Breast epithelium (tissue), 4 donors: ENCODE measurements around the gene NNMT. TPM values are rescaled to one million over a fixed set of nuclear protein-coding genes. Genes with fewer than 3 reads are reported as not detected.
"Not testable (repeated sequence)": the region's sequence is repeated elsewhere in the genome, so short reads cannot be mapped to it uniquely, and the experiment has no call there.

Experiments
- DNase-seq, 2 donors: peaks; one replicate each; pipeline ENCODE4 v3.0.0-alpha.2; 2019; ENCODE audit warnings: low spot score in 2 of 2
- H3K27ac ChIP-seq, 2 donors: fragments of 200-600 bp; sonication (generic) in 1 of 2; one replicate each; pipeline ENCODE4 v1.5.1; 2016 to 2019; ENCODE audit warnings: mild to moderate bottlenecking in 1 of 2
- H3K27me3 ChIP-seq, 2 donors: fragments of 200-600 bp; sonication (generic) in 1 of 2; one replicate each; pipeline versions ENCODE4 v1.5.1 to v1.6.0; 2017 to 2019; ENCODE audit warnings: control low read depth in 1 of 2, mild to moderate bottlenecking in 1 of 2
- H3K36me3 ChIP-seq: fragments of 200-600 bp; one replicate; pipeline ENCODE4 v1.5.1; 2019
- H3K4me1 ChIP-seq, 2 donors: fragments of 200-600 bp; sonication (generic); one replicate each; pipeline ENCODE4 v1.5.1; 2016 to 2019; ENCODE audit warnings: control low read depth in 1 of 2
- H3K4me3 ChIP-seq, 3 donors: fragments of 200-600 bp; sonication (generic); 1 replicate in 2 of 3; 2 replicates in 1 of 3; pipeline ENCODE4 v1.5.1; 2016 to 2019; ENCODE audit warnings: mild to moderate bottlenecking in 3 of 3, moderate library complexity in 2 of 3
- H3K9me3 ChIP-seq, 2 donors: fragments of 200-600 bp; sonication (generic) in 1 of 2; one replicate each; pipeline ENCODE4 v1.5.1; 2016 to 2019; ENCODE audit warnings: control low read depth in 1 of 2
- POLR2A ChIP-seq: fragments of 450-650 bp; IDR thresholded peaks from one replicate; pipeline ENCODE4 v1.6.1; 2016; ENCODE audit warnings: antibody characterized with exemption, mild to moderate bottlenecking, moderate library complexity
- POLR2AphosphoS5 ChIP-seq, 3 donors: sonication (generic); formaldehyde crosslinking; IDR thresholded peaks; one replicate each; pipeline ENCODE4 v1.6.1; 2017; ENCODE audit warnings: antibody characterized with exemption in 3 of 3
- intact Hi-C: fragments of 100-400 bp; cut with DNase I; formaldehyde crosslinking; loops from one replicate; pipeline ENCODE4 v1.15.1; 2023; ENCODE audit warnings: low total_unique reads
- total RNA-seq, 3 donors: library from RNA; depleted of rRNA; stranded (reverse); fragments of >200 nt; gene quantifications; one replicate each; pipeline ENCODE4 v1.1.0, GENCODE V29; 2016
- TF ChIP-seq, protein P1 (sequence below), 3 donors: fragments of 450-650 bp; IDR thresholded peaks; one replicate each; pipeline ENCODE4 v1.5.1; 2016 to 2017; ENCODE audit warnings: antibody characterized with exemption in 3 of 3, mild to moderate bottlenecking in 3 of 3, moderate library complexity in 3 of 3

The NNMT gene
- total RNA-seq, 3 donors from 2014 or later, result 987 to 2,750 (median 1,078) TPM

DNA sequence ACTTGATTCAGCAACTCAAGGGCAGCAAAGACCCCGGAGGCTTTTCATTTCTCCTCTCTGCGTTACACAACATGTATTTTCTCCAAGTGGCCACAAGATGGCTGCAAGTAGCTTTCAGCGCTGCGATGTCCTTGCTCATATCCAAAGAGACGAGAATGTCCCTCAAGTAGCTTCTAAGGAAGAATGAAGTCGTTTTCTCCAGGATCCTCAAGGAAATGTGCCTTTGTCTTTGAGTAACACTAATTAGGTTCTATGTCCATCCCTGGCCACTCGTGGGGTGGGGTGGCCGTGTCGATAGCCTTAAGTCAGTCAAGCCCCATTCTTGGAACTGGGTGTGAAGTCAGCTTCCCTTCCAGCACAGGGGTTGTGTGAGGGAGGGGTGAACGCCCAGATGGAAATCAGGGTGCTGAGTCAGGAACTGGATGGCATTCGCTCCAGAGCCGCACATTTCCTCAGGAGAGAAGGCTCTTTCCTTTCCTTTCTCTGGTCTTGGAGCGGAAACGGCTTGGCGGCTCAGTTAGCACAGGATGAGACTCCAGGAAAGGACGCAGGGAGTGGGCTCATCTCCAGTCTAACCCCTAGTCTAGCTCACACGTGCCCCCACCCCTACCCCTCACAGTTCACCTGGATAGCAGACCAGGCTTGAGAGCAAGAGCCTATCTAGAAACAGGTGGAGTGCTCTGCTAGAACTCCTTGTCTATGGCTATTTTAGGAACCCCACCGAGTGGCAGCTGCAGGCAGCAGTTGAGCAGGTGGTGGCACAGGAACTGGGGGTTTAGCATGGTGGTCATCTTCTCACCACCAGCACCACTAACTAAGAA is 44.3 kb downstream of the NNMT start:
- no peak for DNase-seq
- H3K4me1 ChIP-seq, result peaks cover 0 to 5% of the 10 kb centered on the region in 2 donors
- H3K27me3 ChIP-seq, result no peaks in the 10 kb centered on the region
- no peaks in the 10 kb centered on the region for H3K9me3 ChIP-seq
- TF ChIP-seq POLR2AphosphoS5 (IDR thresholded peaks at IDR 0.05), result peak in 2 of 3 donors; percentile 2 to 24
- TF ChIP-seq POLR2A, result no peak
- TF ChIP-seq, protein P1, sequence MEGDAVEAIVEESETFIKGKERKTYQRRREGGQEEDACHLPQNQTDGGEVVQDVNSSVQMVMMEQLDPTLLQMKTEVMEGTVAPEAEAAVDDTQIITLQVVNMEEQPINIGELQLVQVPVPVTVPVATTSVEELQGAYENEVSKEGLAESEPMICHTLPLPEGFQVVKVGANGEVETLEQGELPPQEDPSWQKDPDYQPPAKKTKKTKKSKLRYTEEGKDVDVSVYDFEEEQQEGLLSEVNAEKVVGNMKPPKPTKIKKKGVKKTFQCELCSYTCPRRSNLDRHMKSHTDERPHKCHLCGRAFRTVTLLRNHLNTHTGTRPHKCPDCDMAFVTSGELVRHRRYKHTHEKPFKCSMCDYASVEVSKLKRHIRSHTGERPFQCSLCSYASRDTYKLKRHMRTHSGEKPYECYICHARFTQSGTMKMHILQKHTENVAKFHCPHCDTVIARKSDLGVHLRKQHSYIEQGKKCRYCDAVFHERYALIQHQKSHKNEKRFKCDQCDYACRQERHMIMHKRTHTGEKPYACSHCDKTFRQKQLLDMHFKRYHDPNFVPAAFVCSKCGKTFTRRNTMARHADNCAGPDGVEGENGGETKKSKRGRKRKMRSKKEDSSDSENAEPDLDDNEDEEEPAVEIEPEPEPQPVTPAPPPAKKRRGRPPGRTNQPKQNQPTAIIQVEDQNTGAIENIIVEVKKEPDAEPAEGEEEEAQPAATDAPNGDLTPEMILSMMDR (IDR thresholded peaks at IDR 0.05), result peak; percentile 58 to 87 (median 82)
- H3K27ac ChIP-seq, result peak overlapping the region; percentile 11 to 13
- peak overlapping the region; percentile 18 to 49 (median 20) for H3K4me3 ChIP-seq
- intact Hi-C loops, result loop anchor here (10.0 kb wide), 1 partner anchor 1614 kb away; no protein-coding TSS in a partner anchor
- no peaks in the 10 kb centered on the region for H3K36me3 ChIP-seq

DNA sequence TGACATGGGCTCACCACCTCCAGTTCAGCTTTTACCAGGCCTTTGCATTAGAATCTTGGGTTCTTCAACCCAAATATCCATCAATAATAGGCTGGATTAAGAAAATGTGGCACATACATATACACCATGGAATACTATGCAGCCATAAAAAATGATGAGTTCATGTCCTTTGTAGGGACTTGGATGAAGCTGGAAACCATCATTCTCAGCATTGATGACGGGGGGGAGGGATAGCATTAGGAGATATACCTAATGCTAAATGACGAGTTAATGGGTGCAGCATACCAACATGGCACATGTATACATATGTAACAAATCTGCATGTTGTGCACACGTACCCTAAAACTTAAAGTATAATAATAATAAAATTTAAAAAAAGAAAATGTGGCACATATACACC is 45.5 kb downstream of the NNMT start:
- intact Hi-C loops, result loop anchor here (10.0 kb wide), 1 partner anchor 1613 kb away; no protein-coding TSS in a partner anchor
- H3K36me3 ChIP-seq, H3K4me3 ChIP-seq, H3K27me3 ChIP-seq, DNase-seq, H3K27ac ChIP-seq, H3K4me1 ChIP-seq, H3K9me3 ChIP-seq: not testable (repeated sequence)

DNA sequence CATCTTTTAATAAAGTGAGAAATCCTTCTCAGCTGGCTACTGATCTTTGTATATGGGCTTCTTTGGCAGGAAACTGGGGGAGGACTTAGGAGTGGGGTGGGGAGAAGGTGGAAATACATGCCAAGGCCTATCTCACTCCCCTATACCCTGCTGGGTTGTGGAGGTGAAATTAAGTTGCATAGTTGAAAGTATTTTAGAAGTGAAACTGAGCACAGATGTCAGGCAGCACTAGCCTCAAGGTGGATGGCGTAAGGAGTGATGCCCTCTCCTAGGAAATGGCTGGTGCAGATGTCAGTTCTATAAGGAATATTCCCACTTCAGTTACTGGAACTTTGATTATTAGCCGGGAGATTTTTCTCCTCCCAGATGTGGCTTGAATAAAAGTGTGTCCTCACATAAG is 46.3 kb downstream of the NNMT start:
- no peaks in the 10 kb centered on the region for H3K36me3 ChIP-seq
- H3K9me3 ChIP-seq, result no peaks in the 10 kb centered on the region
- TF ChIP-seq, protein P1 (IDR thresholded peaks at IDR 0.05), result no peak
- TF ChIP-seq POLR2AphosphoS5 (IDR thresholded peaks at IDR 0.05), result no peak
- DNase-seq, result no peak
- no peak overlapping the region for H3K4me3 ChIP-seq
- intact Hi-C loops, result loop anchor here (10.0 kb wide), 1 partner anchor 1612 kb away; no protein-coding TSS in a partner anchor
- H3K4me1 ChIP-seq, result peaks cover 0 to 5% of the 10 kb centered on the region in 2 donors
- no peaks in the 10 kb centered on the region for H3K27me3 ChIP-seq
- H3K27ac ChIP-seq, result no peak overlapping the region

DNA sequence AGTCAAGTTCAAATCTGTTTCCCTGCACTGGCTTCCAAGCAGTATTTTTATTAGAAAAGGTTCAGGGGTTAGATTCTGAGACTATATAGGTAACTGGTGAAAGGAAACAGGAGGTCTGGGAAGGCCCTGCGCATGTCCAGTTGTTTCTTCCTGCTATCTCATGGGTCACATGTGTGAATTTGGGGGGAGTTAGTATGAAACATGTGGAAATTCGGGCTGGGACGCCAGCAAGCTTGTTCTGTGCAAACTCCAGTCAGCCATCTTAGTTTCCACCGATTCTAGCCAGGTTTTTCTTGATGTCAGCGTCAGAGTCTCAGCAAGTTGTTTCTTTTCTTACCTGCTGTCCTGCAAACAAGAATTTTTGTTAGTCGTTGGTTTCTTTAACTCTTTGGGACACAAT is 46.8 kb downstream of the NNMT start:
- peaks cover 0 to 5% of the 10 kb centered on the region in 2 donors for H3K4me1 ChIP-seq
- intact Hi-C loops, result loop anchor here (10.0 kb wide), 1 partner anchor 1612 kb away; no protein-coding TSS in a partner anchor
- H3K27ac ChIP-seq, result no peak overlapping the region
- H3K27me3 ChIP-seq, result no peaks in the 10 kb centered on the region
- DNase-seq, result no peak
- TF ChIP-seq, protein P1 (IDR thresholded peaks at IDR 0.05), result no peak
- TF ChIP-seq POLR2A, result no peak
- H3K9me3 ChIP-seq, result no peaks in the 10 kb centered on the region
- H3K4me3 ChIP-seq, result no peak overlapping the region
- no peaks in the 10 kb centered on the region for H3K36me3 ChIP-seq

DNA sequence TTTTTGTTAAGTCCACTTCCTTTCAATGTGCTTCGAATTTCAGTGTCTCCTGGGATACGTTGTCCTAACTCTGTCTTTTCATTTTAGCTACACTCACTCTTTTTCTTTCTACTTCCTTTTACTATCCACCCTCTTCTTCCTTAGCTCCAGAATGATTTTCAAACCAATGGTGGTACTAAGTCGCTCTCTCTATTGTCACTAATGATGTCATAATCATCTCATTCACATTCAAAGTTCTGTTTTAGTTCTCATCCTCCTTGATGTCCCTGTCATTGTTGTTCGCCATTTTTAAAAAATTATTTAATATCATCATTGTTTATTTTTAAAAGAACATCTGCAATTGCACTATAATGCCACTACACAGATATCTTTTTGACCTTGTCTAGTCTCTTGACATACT is 47.3 kb downstream of the NNMT start:
- no peak for DNase-seq
- Histone ChIP-seq H3K4me3 (no peak overlapping the region), H3K4me1 (peaks cover 0 to 5% of the 10 kb centered on the region in 2 donors), H3K27ac (no peak overlapping the region), H3K36me3 (no peaks in the 10 kb centered on the region), H3K9me3 (no peaks in the 10 kb centered on the region), H3K27me3 (no peaks in the 10 kb centered on the region)
- TF ChIP-seq POLR2A (no peak), POLR2AphosphoS5 (IDR thresholded peaks at IDR 0.05) (no peak)
- TF ChIP-seq, protein P1 (IDR thresholded peaks at IDR 0.05), result no peak
- intact Hi-C loops, result loop anchor here (10.0 kb wide), 1 partner anchor 1611 kb away; no protein-coding TSS in a partner anchor
